ENCODE measurements around the gene TAF15.
A peak's percentile ranks its signal among the peaks of the same experiment; 100 is the strongest.

Gene TAF15

DNA sequence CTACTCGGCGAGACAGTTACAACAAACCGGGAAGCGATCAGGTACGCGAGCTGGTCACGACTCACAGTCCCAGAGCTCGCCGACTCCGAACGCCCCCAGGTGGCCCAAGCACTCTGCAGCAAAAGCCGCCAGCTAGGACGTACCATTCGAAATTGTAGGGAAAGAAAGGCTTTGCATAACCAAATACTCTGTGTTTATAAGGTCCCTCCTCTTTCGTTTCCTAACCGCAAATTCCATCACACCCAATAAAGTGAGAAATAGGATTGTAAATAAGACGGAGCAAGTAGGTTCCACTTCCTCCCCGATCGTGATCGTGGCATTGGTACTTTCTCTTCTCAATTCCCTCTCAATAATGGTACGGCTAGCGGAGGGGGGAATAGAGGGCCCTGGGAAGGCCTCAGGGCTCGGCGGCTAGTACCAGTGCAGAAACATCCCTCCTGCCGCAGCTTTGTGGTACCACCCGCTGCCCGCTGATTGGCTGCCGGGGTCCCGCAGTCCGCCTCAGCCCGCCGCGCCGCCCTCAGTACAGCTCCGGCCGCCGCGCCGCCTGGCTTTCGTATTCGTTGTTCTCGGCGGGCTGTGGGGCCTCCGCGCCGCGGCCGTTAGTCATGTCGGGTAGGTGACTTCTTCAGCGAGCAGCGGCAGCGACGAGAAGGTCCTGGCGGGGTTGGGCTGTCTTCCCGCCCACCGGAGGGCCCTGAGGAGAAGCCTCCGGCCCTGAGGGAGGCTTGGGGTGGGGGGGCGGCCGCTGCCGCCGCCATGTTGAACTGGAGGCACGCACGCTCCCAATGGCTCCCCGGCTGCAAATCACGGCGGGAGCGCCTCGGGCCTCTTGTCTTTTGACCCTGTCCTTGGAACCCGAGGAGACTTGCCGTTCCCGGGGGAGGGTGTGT is at the start of gene TAF15:
Gene TAF15, plus strand, starts transcription at position 523 of the 893 bp plus-strand sequence. Its CDS starts 86 bp downstream, at position 609.
- DNase-seq, result peak; percentile 92 to 96

DNA sequence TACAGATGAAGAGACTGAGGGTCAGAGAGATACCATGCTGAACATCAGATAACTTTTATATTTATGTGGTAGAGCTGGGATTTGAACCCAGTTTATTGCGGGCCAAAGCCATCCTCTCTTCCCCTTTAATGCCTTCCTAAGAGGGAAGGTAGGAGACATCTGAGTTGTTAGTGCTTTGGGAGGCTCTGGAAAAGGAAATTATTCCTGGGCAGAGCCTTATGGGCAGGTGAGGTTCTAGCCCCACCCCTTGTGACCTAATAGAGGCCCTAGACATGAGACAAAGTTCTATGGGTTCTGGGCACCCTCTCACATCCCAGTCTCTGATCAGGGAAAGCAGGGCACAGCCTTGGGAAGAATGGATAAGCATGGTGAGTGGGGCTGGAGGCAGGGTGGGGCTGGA is 48.7 kb upstream of the TAF15 start, which contains the start of gene C17orf50:
Gene C17orf50, plus strand, starts transcription at position 301 of the 400 bp plus-strand sequence. Its CDS starts 55 bp downstream, at position 356.
- no peak for DNase-seq

- no peak for DNase-seq
Measured at GRCh38 chr17:35761601-35762000, 47.7 kb upstream of the TAF15 start.

DNA sequence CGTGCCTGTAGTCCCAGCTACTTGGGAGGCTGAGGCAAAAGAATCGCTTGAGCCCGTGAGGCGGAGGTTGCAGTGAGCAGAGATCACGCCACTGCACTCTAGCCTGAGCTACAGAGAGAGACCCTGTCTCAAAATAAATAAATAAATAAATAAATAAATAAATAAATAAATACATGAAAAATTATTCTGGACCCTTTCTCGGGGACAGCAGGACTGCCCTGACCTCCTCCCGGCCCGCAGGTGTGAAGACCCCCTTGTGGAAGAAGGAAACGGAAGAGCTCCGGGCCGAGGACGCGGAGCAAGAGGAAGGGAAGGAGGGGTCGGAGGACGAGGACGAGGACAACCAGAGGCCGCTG is 45.5 kb upstream of the TAF15 start:
- no peak for DNase-seq

DNA sequence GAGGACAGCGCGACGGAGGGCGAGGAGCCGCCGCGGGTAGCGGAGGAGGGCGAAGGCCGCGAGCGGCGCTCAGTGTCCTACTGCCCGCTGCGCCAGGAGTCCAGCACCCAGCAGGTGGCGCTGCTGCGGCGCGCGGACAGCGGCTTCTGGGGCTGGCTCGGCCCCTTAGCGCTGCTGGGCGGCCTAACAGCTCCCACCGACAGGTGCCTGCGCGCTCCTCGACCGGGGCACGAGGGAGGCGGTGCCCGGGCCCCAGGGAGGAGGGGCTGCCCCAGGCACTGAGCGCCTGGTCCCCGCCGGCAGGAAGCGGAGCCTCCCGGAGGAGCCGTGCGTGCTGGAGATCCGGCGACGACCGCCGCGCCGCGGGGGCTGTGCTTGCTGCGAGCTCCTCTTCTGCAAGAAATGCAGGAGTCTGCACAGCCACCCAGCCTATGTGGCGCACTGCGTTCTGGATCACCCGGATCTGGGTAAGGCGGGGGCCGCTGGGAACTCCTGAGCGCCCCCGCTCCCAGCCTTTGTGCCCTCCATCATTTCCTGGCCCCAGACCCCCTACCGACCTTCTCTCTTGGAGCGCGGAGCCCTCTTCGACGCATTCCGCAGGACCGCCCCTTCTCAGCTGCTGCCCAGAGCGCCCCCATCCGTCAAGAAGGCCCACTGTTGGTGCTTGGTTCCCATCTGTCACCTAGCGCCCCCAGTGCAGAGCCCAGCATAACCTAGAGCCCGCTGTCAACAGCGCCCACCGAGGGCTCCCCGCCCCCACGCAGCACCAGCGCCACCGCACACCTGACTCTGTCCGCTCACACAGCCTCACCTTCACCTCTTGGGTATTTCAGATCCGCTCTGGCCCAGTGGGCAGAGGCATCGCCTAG is 44.9 kb upstream of the TAF15 start:
- peak; percentile 81 to 88 for DNase-seq

DNA sequence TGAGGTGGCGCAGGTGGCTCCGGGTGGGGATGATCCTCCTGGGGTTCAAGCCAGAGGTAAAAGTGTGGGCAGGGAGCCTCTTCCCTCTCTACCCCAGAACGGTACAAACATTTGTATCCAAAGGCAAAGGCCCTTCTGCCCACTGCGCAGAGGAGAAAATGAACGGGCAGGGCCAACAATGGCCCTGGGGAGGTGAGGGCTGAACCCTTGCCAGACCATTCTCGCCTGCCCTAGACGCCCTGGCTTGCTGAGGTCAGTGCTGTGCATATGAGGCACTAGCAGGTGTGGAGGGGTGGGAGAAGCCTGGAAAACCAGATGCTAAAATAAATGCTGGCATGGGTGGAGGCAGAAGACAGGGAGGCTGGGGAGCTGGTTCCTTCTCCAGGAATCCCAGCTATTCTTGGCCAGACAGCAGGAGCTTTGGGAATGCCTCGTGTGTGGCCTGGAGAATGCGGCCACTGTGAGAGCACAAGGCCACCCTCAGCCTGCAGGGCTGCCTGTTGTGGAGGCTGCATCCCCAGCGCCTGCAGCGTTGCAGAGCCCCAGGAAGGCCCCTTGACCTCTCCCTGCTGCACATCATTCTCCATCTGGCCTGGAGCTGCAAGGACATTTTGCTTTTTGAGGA is 44.1 kb upstream of the TAF15 start:
- no peak for DNase-seq

- no peak for DNase-seq
Measured at GRCh38 chr17:35765756-35766488, 43.4 kb upstream of the TAF15 start.

- DNase-seq, result no peak
Measured at GRCh38 chr17:35766489-35766877, 42.8 kb upstream of the TAF15 start.

DNA sequence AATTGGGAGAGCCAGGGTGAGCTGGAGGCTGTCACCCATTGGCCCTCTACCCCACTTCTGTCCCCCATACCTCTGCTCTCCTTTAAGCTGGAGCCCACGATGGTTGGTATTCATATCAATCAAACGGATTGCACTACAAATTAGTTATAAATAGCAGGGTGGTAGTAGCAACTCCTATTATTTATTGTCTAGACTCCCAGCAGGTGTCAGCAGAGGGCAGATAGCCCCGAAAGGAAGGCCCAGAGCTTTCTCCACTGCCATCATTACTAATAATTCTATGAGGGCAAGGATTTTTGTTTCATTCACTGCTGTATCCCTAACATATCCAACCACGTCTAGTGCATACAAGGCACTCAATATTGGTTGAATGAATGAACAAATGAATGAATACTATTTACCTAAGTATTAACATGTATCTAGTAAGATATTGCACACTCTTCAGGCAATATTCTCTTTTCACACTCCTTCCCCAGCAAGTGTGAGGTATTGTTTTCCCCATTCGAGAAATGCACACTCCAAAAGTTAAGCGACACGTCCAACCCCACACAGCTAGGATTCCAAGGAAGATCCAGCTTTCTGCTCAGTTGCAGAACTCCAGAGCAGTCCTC is 42.3 kb upstream of the TAF15 start:
- DNase-seq, result peak; percentile 17 to 21

DNA sequence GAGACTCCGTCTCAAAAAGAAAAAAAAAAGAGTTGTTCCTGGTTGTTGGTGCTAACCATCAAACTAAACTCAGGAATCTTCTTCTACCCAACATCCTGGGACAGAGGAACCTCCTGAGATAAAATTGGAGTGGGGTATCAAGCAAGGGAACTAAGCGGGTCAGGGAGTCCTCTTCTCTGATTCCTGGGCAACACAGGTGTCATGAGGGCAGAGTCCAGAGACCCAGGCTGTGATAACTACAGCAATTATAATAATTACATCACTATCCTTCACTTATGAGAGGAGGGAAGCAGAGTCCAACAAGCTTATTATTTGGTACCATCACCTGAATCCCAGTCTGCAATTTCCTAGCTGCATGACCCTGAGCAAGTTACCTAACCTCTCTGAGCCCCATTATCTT is 40.5 kb upstream of the TAF15 start:
- DNase-seq, result no peak

DNA sequence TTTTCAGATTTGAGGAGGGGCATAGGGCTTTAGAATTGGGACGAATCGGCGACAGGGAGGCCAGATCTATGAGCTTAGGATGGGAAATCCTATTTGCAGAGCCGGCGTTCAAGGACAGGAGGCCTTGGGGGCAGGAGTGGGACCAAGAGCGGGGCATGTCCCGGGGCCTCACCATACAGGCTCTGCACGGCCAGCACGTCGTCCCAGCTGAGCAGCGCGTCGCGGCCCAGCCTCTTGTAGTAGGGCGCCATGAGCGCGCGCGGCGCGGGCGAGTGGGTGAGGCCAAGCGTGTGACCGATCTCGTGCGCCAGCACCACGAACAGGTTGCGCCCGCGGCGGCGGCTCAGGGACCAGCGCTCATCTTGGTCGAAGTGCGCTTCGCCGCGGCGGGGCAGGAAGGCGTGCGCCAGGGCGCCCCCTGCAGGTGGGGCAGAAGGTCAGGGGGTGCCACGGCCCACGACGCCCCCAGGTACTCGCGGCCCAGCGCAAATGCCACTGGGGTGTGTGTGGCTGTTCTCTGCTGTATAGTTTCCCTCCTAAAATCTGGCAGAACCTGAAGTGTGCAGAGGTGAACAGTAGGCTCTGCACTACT is 39.3 kb upstream of the TAF15 start:
- DNase-seq, result no peak

- no peak for DNase-seq
Measured at GRCh38 chr17:35773129-35773528, 36.2 kb upstream of the TAF15 start.

DNA sequence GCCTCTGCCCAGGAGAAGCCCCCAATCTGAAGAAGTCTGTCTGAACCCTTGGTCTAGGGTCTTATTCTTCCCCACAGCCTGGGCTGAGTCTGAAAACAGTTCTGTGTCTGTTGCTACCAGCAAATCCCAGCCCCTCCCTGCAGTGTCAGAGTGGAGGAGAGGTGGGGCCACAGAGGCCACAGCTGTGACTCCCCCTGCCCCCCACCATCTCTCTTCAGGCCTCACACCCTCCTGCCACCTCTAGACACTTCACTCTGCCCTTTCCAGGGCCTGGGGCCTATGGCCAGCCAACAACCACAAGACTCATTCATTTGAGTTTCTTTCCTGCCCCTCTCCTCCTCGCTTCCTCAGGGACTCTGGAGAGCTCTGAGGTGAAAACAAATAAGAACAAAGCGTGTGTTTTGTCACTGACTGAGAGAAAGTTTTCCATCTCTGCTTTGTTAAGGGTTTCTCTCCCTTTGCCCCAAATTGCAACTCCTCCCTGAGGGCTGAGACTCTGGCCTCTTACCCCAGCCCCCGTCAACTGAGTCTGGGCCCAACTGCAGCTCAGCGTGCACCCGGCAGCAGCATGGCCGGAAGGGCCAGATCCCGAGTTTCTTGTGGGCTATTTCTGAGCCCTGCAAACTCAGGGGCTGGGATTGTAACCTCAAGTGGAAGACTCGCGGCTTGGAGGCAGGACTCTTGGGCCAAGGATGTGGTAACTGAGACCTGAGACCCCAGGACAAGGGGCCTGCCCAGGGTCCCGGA is 35.4 kb upstream of the TAF15 start:
- DNase-seq, result no peak

- no peak for DNase-seq
Measured at GRCh38 chr17:35774499-35774898, 34.8 kb upstream of the TAF15 start.

GRCh38 chr17:35775039-35775438 is 34.2 kb upstream of the TAF15 start:
- no peak for DNase-seq

GRCh38 chr17:35775583-35775982 is 33.7 kb upstream of the TAF15 start:
- no peak for DNase-seq

- DNase-seq, result no peak
Measured at GRCh38 chr17:35778641-35779196, 30.6 kb upstream of the TAF15 start.

DNA sequence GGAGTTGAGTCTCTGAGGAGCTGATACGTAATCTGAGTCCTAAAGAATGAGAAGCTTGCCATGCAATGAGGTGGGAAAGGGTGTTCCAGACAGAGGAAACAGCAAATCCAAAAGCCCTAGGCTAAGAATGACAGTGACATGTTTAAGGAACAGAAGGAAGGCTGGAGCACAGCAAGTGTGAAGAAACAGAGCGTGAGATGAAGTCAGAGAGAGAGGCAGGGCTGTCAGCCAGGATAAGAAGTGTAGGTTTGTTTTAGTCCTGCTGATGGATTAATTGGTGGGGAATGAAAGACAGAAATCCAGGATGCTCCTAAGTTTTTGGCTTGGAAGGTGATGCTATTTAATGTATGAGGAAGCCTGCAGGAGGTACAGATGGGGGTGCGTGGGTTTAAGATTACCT is 28.3 kb upstream of the TAF15 start:
- DNase-seq, result no peak

- DNase-seq, result no peak
Measured at GRCh38 chr17:35784895-35785294, 24.4 kb upstream of the TAF15 start.

DNA sequence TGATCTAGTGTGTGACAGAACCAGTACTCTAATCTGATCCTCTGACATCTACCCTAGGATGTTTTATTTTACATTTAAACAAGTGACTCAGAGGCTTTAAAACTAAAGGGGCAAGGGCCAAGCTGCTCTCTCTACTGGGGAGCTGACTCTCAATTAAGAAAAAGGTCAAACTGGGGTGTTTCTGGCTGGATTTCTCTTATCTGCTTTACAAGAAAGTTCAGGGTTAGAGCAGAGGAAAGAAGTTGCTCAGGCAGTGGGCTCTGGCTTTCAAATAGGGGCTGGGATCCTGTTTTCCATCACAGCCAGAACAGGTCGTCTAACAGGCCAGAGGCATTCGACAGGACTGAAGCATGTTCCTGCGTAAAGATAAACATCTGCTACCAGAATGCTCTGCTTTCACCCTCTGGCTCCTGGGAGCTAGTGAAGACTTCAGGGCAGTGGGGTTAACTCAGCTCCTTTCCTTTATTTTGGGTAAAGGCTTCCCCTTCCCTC is 22.3 kb upstream of the TAF15 start:
- no peak for DNase-seq
